Activated T-cell treated with anti-CD3 and anti-CD28 coated beads, Interleukin-2, amount 50 U/mL, for 24 hours (primary cell): ENCODE results near the gene FSHB.
"Not testable (repeated sequence)": the region's sequence is repeated elsewhere in the genome, so short reads cannot be mapped to it uniquely, and the experiment has no call there.

Experiments used
- DNase-seq: peaks from one replicate; pipeline ENCODE4 v3.0.0-alpha.2; 2020
- H3K27ac Mint-ChIP-seq: 2 replicates; pipeline ENCODE4 v1.8.0; 2020; ENCODE audit warnings: mild to moderate bottlenecking, mixed read lengths
- H3K27me3 Mint-ChIP-seq: 2 replicates; pipeline ENCODE4 v1.8.0; 2020; ENCODE audit warnings: mixed read lengths
- H3K36me3 Mint-ChIP-seq: 2 replicates; pipeline ENCODE4 v1.8.0; 2020; ENCODE audit warnings: low read depth, mixed read lengths
- H3K4me1 Mint-ChIP-seq: 2 replicates; pipeline ENCODE4 v1.8.0; 2020; ENCODE audit warnings: low read depth, mixed read lengths
- H3K4me3 Mint-ChIP-seq: 2 replicates; pipeline ENCODE4 v1.8.0; 2020; ENCODE audit warnings: mild to moderate bottlenecking, moderate library complexity, mixed read lengths
- H3K9me3 Mint-ChIP-seq: 2 replicates; pipeline ENCODE4 v1.8.0; 2020; ENCODE audit warnings: mixed read lengths

The FSHB gene

DNA sequence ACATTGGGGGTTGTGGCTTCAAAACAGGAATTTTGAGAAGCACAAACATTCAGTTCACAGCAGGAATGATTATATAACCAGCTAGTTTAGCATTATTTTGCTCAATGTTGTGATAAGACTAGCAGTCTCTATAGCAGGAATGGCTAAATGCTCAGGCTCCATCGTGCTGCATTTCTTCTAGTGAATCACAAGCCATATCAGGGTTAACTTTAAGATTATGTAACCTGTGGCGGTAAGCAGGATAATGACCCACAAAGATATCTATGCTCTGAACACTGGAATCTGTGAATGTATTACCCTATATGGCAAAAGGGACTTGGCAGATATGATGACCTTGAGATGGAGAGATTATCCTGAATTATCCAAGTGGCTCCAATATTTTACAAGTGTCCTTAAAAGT lies 14.8 kb downstream of the FSHB start:
- no peak overlapping the region for H3K4me3 Mint-ChIP-seq
- H3K27ac Mint-ChIP-seq = no peak overlapping the region
- H3K4me1 Mint-ChIP-seq = peaks cover 4% of the 10 kb centered on the region
- DNase-seq = no peak
- H3K9me3 Mint-ChIP-seq = no peaks in the 10 kb centered on the region
- H3K27me3 Mint-ChIP-seq = peaks cover 7% of the 10 kb centered on the region
- no peaks in the 10 kb centered on the region for H3K36me3 Mint-ChIP-seq

GRCh38 chr11:30254307-30255298 lies 23.8 kb downstream of the FSHB start:
- DNase-seq = no peak
- Mint-ChIP-seq H3K4me1 (peaks cover 5% of the 10 kb centered on the region), H3K9me3 (no peaks in the 10 kb centered on the region), H3K36me3 (no peaks in the 10 kb centered on the region), H3K4me3 (no peak overlapping the region), H3K27me3 (no peaks in the 10 kb centered on the region), H3K27ac (no peak overlapping the region)

DNA sequence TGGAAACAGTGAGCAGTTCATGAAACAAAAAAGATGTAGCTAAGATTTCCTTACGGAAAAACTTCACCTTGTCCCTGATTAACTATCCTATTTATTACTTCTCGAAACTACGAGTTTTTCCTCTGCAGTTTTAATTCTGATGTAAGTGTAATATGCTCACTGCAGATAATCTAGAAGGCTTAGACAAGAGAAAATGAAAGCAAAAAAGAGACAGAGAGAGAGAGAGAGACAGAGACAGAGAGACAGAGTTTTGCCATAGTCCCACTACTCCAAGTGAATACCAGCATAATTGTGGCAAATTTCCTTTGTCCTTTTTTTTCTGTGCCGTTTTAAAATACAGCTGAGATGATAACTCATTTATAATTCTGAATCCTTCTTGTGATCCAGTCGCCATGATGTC lies 24.8 kb downstream of the FSHB start:
- no peak overlapping the region for H3K4me3 Mint-ChIP-seq
- no peak overlapping the region for H3K27ac Mint-ChIP-seq
- H3K27me3 Mint-ChIP-seq = no peaks in the 10 kb centered on the region
- no peaks in the 10 kb centered on the region for H3K9me3 Mint-ChIP-seq
- H3K36me3 Mint-ChIP-seq = no peaks in the 10 kb centered on the region
- DNase-seq = no peak
- H3K4me1 Mint-ChIP-seq = peaks cover 5% of the 10 kb centered on the region

DNA sequence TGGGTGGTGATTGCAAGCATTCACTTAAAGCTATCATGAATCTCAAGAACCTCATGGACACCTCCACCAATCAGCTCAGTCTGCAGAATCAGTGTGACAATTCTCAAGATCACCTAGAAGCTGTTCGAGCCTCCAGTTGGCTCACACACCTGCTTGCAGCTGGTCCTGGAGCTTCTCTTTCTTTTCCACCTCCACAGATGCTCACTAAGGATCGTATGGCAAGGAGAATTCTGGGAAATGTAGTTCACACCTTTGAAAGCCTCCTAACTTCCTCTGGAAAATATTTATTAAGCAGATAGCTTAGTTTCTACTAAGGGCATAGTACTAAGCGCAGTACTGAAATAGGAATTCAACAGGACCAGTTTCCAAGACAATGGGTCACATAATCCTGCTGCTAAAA lies 26.2 kb downstream of the FSHB start:
- H3K9me3 Mint-ChIP-seq = no peaks in the 10 kb centered on the region
- peaks cover 5% of the 10 kb centered on the region for H3K4me1 Mint-ChIP-seq
- H3K4me3 Mint-ChIP-seq = no peak overlapping the region
- no peak overlapping the region for H3K27ac Mint-ChIP-seq
- H3K27me3 Mint-ChIP-seq = no peaks in the 10 kb centered on the region
- H3K36me3 Mint-ChIP-seq = no peaks in the 10 kb centered on the region
- no peak for DNase-seq

GRCh38 chr11:30258679-30259078 lies 27.9 kb downstream of the FSHB start:
- Mint-ChIP-seq H3K4me1 (peaks cover 5% of the 10 kb centered on the region), H3K27ac (no peak overlapping the region), H3K4me3 (no peak overlapping the region), H3K9me3 (peaks cover 4% of the 10 kb centered on the region), H3K36me3 (no peaks in the 10 kb centered on the region), H3K27me3 (no peaks in the 10 kb centered on the region)
- DNase-seq = no peak

DNA sequence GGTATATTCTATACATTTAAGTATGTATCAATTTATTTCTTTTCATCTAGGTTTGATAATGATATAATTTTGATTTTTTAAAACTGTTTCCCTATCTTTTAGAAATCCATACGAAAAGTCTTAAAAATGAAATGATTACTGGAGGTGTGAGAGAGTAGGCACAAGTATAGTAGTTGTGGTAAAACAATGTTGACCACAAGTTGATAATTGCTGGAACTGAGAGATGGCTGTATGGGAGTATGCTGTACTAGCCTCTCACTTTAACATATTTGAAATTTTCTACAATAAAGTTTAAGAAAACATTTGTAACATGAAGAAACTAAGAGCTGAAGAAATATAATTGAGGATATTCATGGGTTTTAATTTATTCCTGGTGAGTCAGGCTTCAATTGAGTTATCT lies 30.0 kb downstream of the FSHB start:
- H3K27ac Mint-ChIP-seq = no peak overlapping the region

DNA sequence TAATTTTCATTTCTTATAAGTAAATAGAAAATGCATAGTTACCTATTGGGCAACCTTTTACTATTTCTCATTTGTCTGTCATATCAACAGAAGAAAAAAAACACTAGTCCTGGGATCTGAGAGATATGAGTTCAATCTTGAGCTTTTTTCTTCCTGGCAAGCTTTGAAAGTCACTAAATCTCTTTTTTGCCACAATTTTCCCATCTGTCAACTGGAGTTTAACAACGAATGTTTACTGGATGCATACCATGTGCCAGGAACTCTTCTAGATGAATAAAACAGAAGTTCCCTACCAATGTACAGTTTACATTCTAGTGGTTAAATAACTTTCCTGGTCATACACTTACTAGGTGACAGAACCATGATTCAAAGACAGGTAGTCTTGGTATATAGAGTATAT lies 31.0 kb downstream of the FSHB start:
- no peak overlapping the region for H3K4me3 Mint-ChIP-seq
- H3K4me1 Mint-ChIP-seq = no peaks in the 10 kb centered on the region
- H3K27ac Mint-ChIP-seq = no peak overlapping the region
- H3K27me3 Mint-ChIP-seq = no peaks in the 10 kb centered on the region
- no peaks in the 10 kb centered on the region for H3K36me3 Mint-ChIP-seq
- no peak for DNase-seq
- H3K9me3 Mint-ChIP-seq = peaks cover 8% of the 10 kb centered on the region

More for the DNA sequence above, 30.0 kb downstream of the FSHB start:
- Mint-ChIP-seq H3K36me3 (no peaks in the 10 kb centered on the region), H3K27me3 (no peaks in the 10 kb centered on the region), H3K9me3 (peaks cover 8% of the 10 kb centered on the region), H3K4me1 (peaks cover under 1% of the 10 kb centered on the region), H3K4me3 (no peak overlapping the region)
- DNase-seq = no peak

- not testable (repeated sequence) for H3K36me3 Mint-ChIP-seq, H3K9me3 Mint-ChIP-seq, DNase-seq, H3K4me3 Mint-ChIP-seq, H3K27ac Mint-ChIP-seq, H3K4me1 Mint-ChIP-seq
- peaks cover 14% of the 10 kb centered on the region for H3K27me3 Mint-ChIP-seq
Observed at GRCh38 chr11:30268638-30269037, 37.8 kb downstream of the FSHB start.

GRCh38 chr11:30270671-30271070 lies 39.9 kb downstream of the FSHB start:
- Mint-ChIP-seq H3K4me3 (no peak overlapping the region), H3K27ac (no peak overlapping the region), H3K36me3 (no peaks in the 10 kb centered on the region), H3K27me3 (peaks cover 14% of the 10 kb centered on the region), H3K9me3 (no peaks in the 10 kb centered on the region), H3K4me1 (no peaks in the 10 kb centered on the region)
- no peak for DNase-seq

- no peaks in the 10 kb centered on the region for H3K36me3 Mint-ChIP-seq
- no peak overlapping the region for H3K4me3 Mint-ChIP-seq
- H3K27me3 Mint-ChIP-seq = no peaks in the 10 kb centered on the region
- H3K27ac Mint-ChIP-seq = no peak overlapping the region
- no peaks in the 10 kb centered on the region for H3K9me3 Mint-ChIP-seq
- DNase-seq = no peak
- H3K4me1 Mint-ChIP-seq = peaks cover 12% of the 10 kb centered on the region
Observed at GRCh38 chr11:30277176-30277575, 46.4 kb downstream of the FSHB start.

DNA sequence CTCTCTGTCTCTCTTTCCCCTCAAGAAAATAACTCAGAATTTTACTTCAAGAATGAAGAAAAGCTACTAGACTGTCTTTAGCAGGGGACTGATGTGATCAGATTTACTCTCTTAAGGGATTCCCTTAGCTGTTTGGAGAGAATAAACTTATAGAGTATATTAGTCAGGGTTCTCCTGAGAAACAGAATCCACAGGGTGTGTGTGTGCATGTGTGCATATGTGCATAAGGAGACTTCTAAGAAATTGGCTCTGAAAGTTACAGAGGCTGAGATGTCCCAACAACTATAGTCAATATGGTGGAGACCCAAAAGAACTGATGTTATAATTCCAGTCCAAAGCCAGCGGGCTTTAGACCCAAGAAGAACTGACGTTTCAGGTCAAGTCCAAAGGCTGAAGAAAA lies 49.0 kb downstream of the FSHB start:
- Mint-ChIP-seq H3K9me3 (no peaks in the 10 kb centered on the region), H3K36me3 (no peaks in the 10 kb centered on the region), H3K4me1 (peaks cover 22% of the 10 kb centered on the region), H3K27ac (no peak overlapping the region), H3K4me3 (no peak overlapping the region), H3K27me3 (no peaks in the 10 kb centered on the region)
- no peak for DNase-seq

- Mint-ChIP-seq H3K27ac (no peak overlapping the region), H3K4me3 (no peak overlapping the region), H3K9me3 (no peaks in the 10 kb centered on the region), H3K4me1 (peaks cover 22% of the 10 kb centered on the region), H3K27me3 (no peaks in the 10 kb centered on the region), H3K36me3 (no peaks in the 10 kb centered on the region)
- peak; percentile 29 for DNase-seq
Observed at GRCh38 chr11:30281476-30282288, 50.9 kb downstream of the FSHB start.

DNA sequence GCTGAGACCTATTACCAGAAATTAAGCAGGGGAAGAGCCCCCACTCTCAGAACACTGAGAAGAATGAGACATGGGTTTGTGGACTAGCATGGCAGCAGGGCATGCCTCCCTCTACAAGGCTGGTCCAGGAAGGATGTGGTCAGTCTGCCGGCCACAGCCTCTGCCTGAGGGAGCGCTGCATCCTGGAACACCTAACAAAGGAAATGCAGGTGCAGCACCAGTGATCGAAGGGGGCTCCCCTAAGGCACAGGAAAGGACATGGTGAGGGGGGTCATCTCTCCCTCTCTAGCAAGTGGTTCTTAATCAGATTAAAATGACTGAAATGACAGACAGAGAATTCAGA lies 51.4 kb downstream of the FSHB start:
- H3K36me3 Mint-ChIP-seq = no peaks in the 10 kb centered on the region
- no peak overlapping the region for H3K4me3 Mint-ChIP-seq
- H3K9me3 Mint-ChIP-seq = no peaks in the 10 kb centered on the region
- no peak overlapping the region for H3K27ac Mint-ChIP-seq
- no peak for DNase-seq
- no peaks in the 10 kb centered on the region for H3K27me3 Mint-ChIP-seq
- peaks cover 22% of the 10 kb centered on the region for H3K4me1 Mint-ChIP-seq
